Measurements from ENCODE around the gene ITSN1.

GRCh38 chr21:33769057-33769456, 126.8 kb downstream of the ITSN1 start:
- TF ChIP-seq REST (IDR thresholded peaks at IDR 0.05; ENCODE audit: low read depth) (no peak), EP300 (IDR thresholded peaks at IDR 0.05; ENCODE audit: borderline replicate concordance) (no peak), CREB1 (IDR thresholded peaks at IDR 0.05; ENCODE audit: low read depth) (no peak), YY1 (IDR thresholded peaks at IDR 0.05; ENCODE audit: low read depth) (no peak), FOXM1 (IDR thresholded peaks at IDR 0.05; ENCODE audit: borderline replicate concordance, low read depth) (no peak), NFIC (IDR thresholded peaks at IDR 0.05) (no peak), MAX (IDR thresholded peaks at IDR 0.05) (no peak), RAD21 (IDR thresholded peaks at IDR 0.05; ENCODE audit: low read depth) (no peak), CEBPB (IDR thresholded peaks at IDR 0.05) (no peak), TAF1 (IDR thresholded peaks at IDR 0.05; ENCODE audit: low read depth) (no peak), ZBTB7A (IDR thresholded peaks at IDR 0.05; ENCODE audit: low read depth) (no peak), TCF12 (IDR thresholded peaks at IDR 0.05; ENCODE audit: low read depth) (no peak), TEAD4 (IDR thresholded peaks at IDR 0.05) (peak; percentile 31)

Data from Ishikawa (cell line).